GM18505 (cell line): Measurements from ENCODE around the gene UBA1.

ENCODE experiments used
- ATAC-seq: cut with Tn5 transposase; IDR thresholded peaks from one replicate; pipeline ENCODE4 v1.9.1; 2021; ENCODE audit not compliant: unreplicated experiment
- POLR2A ChIP-seq: IDR thresholded peaks from 4 replicates; pipeline ENCODE4 v1.6.1; 2011; ENCODE audit warnings: borderline replicate concordance; ENCODE audit not compliant: insufficient read depth, insufficient read length; ENCODE audit errors: extremely low read depth

Gene UBA1

GRCh38 chrX:47193475-47194193 is at the start of gene UBA1:
TSS of gene UBA1 (plus strand) at chrX:47193829. CDS start at chrX:47198803, 4,974 bp downstream.
- peak; percentile 89 for TF ChIP-seq POLR2A
- ATAC-seq = peak; percentile 85

GRCh38 chrX:47143894-47144625 is 49.6 kb upstream of the UBA1 start:
- ATAC-seq = peak; percentile 9
- TF ChIP-seq POLR2A = no peak

- TF ChIP-seq POLR2A = peak; percentile 77
- ATAC-seq = peak; percentile 90
Observed at GRCh38 chrX:47144626-47145394, 48.8 kb upstream of the UBA1 start, which contains the start of the genes NDUFB11 and RBM10. TSS of gene NDUFB11 (minus strand) at chrX:47144702. CDS start at chrX:47144679, 23 bp downstream. TSS of gene RBM10 (plus strand) at chrX:47145221. CDS start at chrX:47147482, 2,261 bp downstream.

GRCh38 chrX:47145395-47146120 is 48.1 kb upstream of the UBA1 start:
- no peak for TF ChIP-seq POLR2A
- ATAC-seq = no peak

- ATAC-seq = no peak
- no peak for TF ChIP-seq POLR2A
Observed at GRCh38 chrX:47146121-47146935, 47.3 kb upstream of the UBA1 start.

- TF ChIP-seq POLR2A = no peak
- no peak for ATAC-seq
Observed at GRCh38 chrX:47146936-47147859, 46.4 kb upstream of the UBA1 start.

- TF ChIP-seq POLR2A = no peak
- ATAC-seq = no peak
Observed at GRCh38 chrX:47148946-47149345, 44.7 kb upstream of the UBA1 start.

GRCh38 chrX:47151435-47151834 is 42.2 kb upstream of the UBA1 start:
- no peak for ATAC-seq
- no peak for TF ChIP-seq POLR2A

- no peak for ATAC-seq
- no peak for TF ChIP-seq POLR2A
Observed at GRCh38 chrX:47156611-47157520, 36.8 kb upstream of the UBA1 start.

GRCh38 chrX:47158131-47158530 is 35.5 kb upstream of the UBA1 start:
- no peak for TF ChIP-seq POLR2A
- no peak for ATAC-seq
